Effector CD4-positive, alpha-beta T cell (primary cell): ENCODE data around the gene RILPL2.
"Not testable (repeated sequence)": the region's sequence is repeated elsewhere in the genome, so short reads cannot be mapped to it uniquely, and the experiment has no call there.

Source experiments
- DNase-seq: peaks from one replicate; pipeline ENCODE4 v3.0.0-alpha.2; 2020
- total RNA-seq: gene quantifications from one replicate; lab custom pipeline; 2026; lab: John Stamatoyannopoulos, UW

The RILPL2 gene, protein sequence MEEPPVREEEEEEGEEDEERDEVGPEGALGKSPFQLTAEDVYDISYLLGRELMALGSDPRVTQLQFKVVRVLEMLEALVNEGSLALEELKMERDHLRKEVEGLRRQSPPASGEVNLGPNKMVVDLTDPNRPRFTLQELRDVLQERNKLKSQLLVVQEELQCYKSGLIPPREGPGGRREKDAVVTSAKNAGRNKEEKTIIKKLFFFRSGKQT
- 53.3 reads per million, percentile 70 among the genes with 10 or more reads in this experiment for total RNA-seq

DNA sequence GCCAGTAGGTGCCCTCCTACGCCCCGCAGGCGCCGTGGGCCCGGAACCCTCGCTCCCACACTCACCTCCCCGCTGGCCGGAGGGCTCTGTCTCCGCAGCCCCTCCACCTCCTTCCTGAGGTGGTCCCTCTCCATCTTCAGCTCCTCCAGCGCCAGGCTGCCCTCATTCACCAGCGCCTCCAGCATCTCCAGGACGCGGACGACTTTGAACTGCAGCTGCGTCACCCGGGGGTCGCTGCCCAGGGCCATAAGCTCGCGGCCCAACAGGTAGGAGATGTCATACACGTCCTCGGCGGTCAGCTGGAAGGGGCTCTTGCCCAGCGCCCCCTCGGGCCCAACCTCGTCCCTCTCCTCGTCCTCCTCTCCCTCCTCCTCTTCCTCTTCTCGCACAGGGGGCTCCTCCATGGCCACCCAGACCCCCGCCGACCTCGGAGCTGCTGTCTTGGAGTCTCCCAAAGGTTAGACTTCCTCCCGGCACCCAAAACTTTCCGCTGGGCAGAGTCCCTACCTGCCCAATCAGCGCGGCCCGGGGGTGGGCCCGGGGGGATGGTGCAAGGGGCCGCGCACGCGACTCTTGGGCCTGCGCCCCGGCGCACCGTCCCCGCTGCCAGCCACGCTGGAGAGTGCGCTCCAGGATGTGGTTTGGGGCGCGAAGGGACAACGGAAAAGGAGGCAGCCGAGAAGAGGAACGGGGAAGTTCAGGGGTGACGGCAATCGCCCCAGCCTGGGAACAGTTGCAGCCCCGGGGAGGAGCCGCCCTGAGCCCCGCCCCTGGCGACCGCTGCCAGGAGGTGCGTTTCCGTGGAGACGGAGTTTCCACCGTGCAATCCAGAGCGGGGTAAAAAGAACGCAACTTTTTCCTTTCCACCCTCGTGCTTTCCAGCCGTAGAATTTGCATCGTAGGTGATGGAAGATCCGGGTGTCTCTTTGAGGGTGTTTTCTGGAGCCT is at the start of gene RILPL2:
TSS of gene RILPL2 (minus strand) at position 668 of the 948 bp plus-strand sequence. CDS start at position 404, 264 bp downstream.
- DNase-seq, result peak; percentile 90

DNA sequence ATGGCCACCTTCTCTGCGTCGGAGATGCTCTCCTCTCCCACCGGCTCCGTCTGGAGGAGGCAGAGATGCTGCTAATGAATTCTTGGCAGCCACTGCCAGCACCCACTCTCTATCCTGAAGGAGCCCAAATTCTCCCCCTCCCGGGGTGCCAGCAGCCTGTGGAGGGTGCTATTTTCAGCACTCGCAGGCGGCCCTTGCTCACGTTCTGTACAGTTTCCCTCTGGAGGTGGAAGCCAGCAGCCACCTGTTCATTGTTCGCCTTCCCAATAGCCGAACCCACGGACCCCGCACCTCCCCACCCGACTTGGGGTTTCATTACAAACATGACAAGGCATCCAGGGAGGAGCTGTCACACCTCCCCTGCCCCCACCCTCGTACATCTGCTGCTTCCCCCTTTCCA is 49.3 kb upstream of the RILPL2 start:
- DNase-seq, result no peak

DNA sequence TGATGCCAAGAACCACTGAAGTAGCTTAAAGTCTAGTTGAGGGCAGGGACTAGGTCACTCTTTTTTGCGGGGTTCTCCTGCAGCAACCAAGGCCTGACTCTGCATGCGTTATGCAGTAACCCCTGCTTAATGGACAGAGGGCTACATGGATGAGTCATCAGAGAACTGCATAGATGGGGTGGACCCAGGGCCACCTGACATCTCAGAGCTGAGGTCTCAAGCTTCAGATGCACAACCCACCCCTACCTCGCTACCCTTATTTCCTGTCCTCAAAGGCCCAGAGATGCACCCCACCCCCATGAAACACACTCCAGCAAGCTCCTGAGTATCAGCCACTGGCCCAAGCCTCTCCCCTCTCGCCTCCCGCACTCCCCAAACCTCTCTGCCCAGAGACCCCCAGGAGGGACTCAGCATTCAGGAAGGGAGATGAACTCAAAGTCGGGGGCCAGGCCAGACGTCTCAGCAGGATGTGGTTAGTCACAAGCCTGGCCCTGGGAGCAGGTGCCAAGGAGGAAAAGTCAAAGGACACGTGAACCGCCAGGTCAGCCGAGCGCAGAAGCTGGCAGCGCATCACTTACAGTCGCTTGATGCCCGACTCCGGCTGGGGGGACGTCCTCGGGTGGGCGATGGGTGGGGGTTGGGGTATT is 47.2 kb upstream of the RILPL2 start:
- no peak for DNase-seq

DNA sequence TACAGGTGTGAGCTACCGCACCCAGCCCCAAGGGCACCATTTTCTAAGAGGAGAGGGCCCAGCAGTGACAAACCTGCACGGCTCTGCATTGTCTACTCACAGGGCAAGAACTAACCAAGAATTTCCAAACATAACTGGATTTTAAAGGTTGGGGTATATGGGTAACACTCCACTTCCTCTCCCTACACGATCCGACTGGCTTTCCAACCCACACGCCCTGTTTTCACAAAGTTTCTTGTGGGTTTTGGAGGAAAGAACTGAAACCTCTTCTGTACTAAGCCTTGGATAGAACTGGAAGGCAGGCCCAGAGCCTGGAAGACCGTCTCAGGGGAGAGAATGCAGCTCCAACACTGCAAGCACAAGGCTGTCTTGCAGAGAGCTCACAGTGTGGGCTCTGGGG is 46.4 kb upstream of the RILPL2 start:
- no peak for DNase-seq

- DNase-seq, result not testable (repeated sequence)
These were observed 44.8 kb upstream of the RILPL2 start for GRCh38 chr12:123481251-123481650.

DNA sequence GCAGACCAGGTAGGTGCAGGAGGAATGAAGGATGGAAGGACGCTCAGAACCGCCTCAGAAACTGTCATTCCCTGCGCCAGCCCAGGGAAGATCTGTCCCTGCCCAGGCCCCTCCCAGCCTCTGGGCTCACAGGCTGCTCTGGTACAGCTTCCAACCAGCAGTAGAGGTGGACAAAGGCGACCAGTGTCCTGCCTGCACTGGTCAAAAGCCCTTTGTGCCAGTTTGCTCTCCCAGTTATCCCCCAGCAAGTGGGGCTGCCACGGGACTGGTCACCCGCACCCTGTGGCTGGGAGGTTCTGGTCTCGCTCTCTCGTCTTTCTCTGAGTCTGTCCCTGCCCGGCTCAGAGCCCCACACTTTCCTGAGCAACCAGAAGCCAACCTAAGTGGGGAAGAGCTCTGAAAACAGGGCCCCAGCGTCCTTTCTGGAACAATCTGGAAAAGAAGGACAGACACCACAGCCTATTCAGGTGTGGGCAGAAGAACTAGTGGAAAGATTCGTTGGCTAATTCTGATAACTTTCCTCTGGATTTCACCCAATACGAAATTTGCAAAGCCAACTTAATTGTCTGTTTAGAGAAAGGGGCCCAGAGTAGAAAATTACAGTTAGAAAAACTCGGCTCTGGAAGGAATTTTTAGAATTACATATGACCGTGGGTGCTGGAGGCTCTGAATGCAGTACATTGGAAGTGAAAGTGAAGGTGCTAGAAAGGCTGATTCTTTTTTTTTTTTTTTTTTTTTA is 43.1 kb upstream of the RILPL2 start:
- no peak for DNase-seq

- no peak for DNase-seq
These were observed 42.3 kb upstream of the RILPL2 start for GRCh38 chr12:123478762-123479161.

DNA sequence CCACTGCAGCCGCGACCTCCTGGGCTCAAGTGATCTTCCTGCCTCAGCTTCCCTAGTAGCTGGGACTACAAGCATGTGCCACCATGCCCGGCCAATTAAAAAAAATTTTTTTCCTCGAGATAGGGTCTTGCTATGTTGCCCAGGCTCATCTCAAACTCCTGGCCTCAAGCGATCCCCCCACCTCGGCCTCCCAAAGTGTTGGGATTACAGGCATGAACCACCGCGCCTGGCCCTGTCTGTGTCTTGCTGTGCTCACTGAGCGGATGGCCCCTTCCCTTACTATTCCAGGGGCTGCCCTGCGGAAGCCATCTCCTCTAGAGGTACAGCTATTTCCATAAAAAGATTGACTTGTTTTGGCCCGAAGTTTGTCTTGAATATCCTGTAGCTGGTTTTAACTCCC is 41.6 kb upstream of the RILPL2 start:
- DNase-seq, result no peak

DNA sequence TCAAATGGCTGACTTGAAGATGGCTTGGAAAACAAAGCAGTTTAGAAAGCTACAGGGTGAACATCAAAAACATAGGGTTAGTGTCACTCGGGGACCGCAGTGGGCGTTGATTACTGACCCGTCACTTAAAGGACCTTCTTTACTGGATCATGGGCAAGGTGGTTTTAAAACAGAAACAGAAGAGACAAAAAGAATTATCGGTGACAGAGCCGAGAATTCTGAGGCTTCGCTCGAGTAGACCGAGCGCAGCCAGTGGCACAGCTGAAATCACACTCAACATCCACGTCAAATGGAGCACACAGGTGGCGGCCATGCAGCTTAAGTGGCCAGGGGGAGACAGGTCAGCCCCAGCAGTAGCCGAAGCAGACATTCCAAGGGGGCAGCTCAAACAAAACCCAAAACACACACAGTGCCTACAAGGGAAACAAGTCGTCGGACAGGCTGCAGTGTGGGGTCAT is 38.8 kb upstream of the RILPL2 start:
- DNase-seq, result no peak

DNA sequence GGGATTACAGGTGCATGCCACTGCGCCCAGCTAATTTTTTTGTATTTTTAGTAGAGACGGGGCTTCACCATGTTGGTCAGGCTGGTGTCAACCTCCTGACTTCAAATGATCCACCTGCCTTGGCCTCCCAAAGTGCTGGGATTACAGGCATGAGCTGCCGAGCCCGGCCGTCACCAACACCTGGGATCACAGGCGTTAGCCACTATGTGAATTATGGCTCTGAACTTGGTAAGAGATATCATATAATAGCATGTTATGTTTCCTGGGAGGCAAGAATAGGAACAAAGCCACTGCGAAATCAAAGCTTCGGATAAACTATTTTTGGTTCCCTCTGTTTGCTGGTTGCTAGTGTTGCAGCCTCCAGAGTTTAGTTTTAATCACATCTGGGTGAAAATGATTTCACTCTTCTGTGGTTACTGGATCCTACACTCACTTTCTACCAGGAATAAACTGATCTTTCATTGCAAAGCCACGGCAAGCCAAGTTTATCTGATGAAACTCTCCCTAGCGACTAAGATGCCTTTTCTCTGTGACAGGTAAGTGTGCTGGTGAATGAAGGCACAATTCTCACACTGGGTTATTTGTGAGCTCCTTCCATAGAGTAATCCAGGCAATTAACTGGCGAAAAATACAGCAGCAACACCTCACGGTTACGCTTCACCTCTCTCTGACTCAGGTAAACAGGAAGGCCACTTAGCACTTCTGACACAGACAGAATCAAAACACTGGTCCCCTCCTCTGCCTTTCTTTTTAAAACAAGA is 38.2 kb upstream of the RILPL2 start:
- peak; percentile 7 for DNase-seq

- no peak for DNase-seq
These were observed 36.0 kb upstream of the RILPL2 start for GRCh38 chr12:123472438-123472849.

DNA sequence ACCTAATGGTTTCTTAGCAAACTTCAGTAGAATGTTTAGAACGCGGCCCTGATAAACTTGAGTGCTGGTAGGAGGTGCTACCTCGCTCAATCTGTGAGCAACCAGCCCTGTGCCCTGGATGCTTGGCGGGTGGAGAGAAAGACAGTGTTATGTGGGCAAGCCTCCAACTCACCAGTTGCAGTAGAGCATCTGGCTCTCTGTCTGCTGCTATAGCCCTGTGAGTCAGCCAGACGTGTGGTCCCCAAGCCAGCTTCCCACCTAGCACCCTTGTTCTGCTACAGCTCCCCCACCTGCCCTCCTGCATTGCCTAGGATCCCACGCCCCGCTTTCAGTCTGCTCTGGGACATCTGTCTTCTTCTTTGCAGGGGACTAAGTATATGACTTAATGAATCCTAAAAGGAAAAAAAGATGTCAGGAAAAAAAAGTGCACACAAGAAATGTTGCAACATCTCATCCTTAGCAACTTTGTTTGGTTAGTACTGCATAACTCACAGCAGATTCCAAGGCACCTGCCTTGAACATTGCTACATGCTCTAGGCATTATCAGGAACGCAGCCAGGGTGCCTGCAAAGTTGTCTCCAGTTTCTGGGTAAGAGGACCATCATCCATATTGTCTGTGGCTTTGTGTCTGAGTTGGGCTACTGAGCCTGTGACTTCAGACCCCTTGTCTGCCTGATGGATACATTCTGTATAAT is 35.0 kb upstream of the RILPL2 start:
- no peak for DNase-seq

DNA sequence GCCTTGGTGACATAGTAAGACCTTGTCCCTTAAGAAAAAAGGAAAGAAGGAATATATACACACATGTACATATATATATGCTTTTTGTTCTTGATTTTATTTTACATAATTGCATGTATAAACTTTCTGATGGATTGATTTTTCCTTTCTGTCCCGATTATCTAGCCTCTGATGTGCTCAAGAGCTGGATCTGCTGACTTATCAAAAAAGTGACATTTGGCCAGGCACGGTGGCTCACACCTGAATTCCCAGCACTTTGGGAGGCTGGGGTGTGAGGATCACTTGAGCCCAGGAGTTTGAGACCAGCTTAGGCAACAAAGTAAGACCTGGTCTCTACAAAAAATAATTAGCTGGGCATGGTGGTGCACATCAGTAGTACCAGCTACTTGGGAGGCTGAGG is 33.5 kb upstream of the RILPL2 start:
- no peak for DNase-seq

- DNase-seq, result no peak
These were observed 32.3 kb upstream of the RILPL2 start for GRCh38 chr12:123468786-123469185.

DNA sequence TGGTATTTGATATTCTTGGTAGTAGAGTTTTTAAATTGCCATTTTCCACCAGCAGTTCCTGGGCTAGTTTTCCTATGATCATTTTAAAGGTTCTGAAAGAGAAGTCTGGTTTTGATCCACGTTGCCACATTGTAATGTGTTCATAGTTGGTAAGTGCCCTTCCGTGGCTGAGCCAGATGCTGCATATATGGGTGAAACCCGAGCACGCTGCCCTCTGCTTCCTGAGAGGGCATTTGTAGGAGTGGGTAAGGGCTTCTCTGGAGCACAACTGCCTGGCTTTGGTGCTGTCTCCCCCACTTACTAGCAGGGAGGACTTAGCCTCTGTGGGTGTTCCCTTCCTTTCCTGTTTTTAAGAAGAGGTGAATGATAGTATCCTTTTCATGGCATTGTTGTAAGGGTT is 28.6 kb upstream of the RILPL2 start:
- DNase-seq, result no peak

DNA sequence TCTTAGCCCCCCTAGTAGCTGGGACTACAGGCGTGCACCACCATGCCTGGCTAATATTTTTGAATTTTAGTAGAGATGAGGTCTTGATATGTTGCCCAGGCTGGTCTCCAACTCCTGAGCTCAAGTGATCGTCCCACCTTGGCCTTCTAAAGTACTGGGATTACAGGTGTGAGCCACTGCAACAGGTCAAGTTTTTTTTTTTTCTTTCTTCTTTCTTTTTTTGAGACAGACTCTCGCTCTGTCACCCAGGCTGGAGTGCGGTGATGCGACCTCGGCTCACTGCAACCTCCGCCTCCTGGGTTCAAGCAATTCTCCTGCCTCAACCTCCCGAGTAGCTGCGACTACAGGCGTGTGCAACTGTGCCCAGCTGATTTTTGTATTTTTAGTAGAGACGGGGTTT is 26.7 kb upstream of the RILPL2 start:
- not testable (repeated sequence) for DNase-seq

GRCh38 chr12:123457980-123458779 is 21.7 kb upstream of the RILPL2 start, which contains the start of gene SNRNP35:
SNRNP35 (plus strand) TSS chr12:123458139; CDS start chr12:123465541, 7,402 bp downstream.
- peak; percentile 82 for DNase-seq

GRCh38 chr12:123453165-123453564 is 16.7 kb upstream of the RILPL2 start:
- no peak for DNase-seq

DNA sequence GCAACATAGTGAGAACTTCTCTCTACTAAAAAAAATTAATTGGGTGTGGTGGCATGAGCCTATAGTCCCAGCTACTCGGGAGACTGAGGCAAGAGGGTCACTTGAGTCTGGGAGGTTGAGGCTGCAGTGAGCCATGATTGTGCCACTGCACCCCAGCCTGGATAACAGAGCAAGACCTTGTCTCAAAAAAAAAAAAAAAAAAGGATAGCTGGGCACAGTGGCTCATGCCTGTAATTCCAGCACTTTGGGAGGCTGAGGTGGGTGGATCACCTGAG is 15.7 kb upstream of the RILPL2 start:
- not testable (repeated sequence) for DNase-seq

GRCh38 chr12:123450636-123451035 is 14.2 kb upstream of the RILPL2 start:
- DNase-seq, result no peak
